IMR-90 (cell line): ENCODE data around the gene VPS39. TPM values are rescaled to one million over a fixed set of nuclear protein-coding genes. Genes with fewer than 3 reads are reported as not detected.

ENCODE experiments used
- ATAC-seq: fragments of 200-7000 bp; cut with Tn5 transposase; 2 replicates; pipeline ENCODE4 v1.9.1; 2020; ENCODE audit warnings: low read depth, mild to moderate bottlenecking, moderate library complexity
- BruUV-seq: library from RNA; stranded (reverse); fragments of 400-500 nt; replicated peaks from 2 replicates; lab custom pipeline; 2021; lab: Mats Ljungman, UMichigan
- CTCF ChIA-PET: fragments of 300-600 bp; formaldehyde crosslinking; extraction: SDS; loops from one replicate; lab custom pipeline; 2021; ENCODE audit warnings: antibody characterized with exemption; lab: Yijun Ruan, JAX
- POLR2A ChIA-PET: fragments of 300-600 bp; sonication (Branson Sonifier 250); formaldehyde crosslinking; loops from one replicate; lab custom pipeline; 2022; ENCODE audit warnings: antibody characterized with exemption; ENCODE audit not compliant: unreplicated experiment; lab: Charles Lee
- DNase-seq: peaks from one replicate; pipeline ENCODE4 v3.0.0; 2013
- H2AFZ ChIP-seq: replicated peaks from 2 replicates; pipeline ENCODE3; 2013; ENCODE audit warnings: low read length, mild to moderate bottlenecking; ENCODE audit not compliant: poor library complexity
- H2AK5ac ChIP-seq: 2 replicates; pipeline ENCODE4 v1.6.1; 2013; ENCODE audit warnings: low read depth, low read length, inconsistent platforms
- H2AK9ac ChIP-seq: replicated peaks from 2 replicates; pipeline ENCODE3; 2013; ENCODE audit warnings: mild to moderate bottlenecking, low read depth, low read length, moderate library complexity; ENCODE audit not compliant: poor library complexity
- H2BK120ac ChIP-seq: 2 replicates; pipeline ENCODE4 v1.6.1; 2013; ENCODE audit warnings: low read depth, low read length, inconsistent platforms
- H2BK15ac ChIP-seq: 3 replicates; pipeline ENCODE4 v1.6.1; 2013; ENCODE audit warnings: low read depth, low read length, inconsistent platforms
- H2BK20ac ChIP-seq: 2 replicates; pipeline ENCODE4 v1.6.1; 2013; ENCODE audit warnings: low read depth, mild to moderate bottlenecking, inconsistent platforms, low read length, moderate library complexity
- H2BK5ac ChIP-seq: 2 replicates; pipeline ENCODE4 v1.6.1; 2013; ENCODE audit warnings: mild to moderate bottlenecking, low read depth, low read length, inconsistent platforms; ENCODE audit not compliant: poor library complexity, severe bottlenecking
- H3K14ac ChIP-seq: replicated peaks from 2 replicates; pipeline ENCODE4 v1.6.1; 2013; ENCODE audit warnings: low read depth, low read length, inconsistent platforms
- H3K18ac ChIP-seq: 2 replicates; pipeline ENCODE4 v1.6.1; 2013; ENCODE audit warnings: low read depth, low read length, control low read depth
- H3K23ac ChIP-seq: 2 replicates; pipeline ENCODE4 v1.6.1; 2013; ENCODE audit warnings: low read depth, low read length, inconsistent platforms
- H3K27ac ChIP-seq: 2 replicates; pipeline ENCODE4 v1.5.1; 2013; ENCODE audit warnings: mild to moderate bottlenecking, control low read depth, low read length; ENCODE audit not compliant: insufficient read depth
- H3K27me3 ChIP-seq: 2 replicates; pipeline ENCODE4 v1.6.1; 2013; ENCODE audit warnings: low read length; ENCODE audit not compliant: control insufficient read depth, insufficient read depth
- H3K36me3 ChIP-seq: 2 replicates; pipeline ENCODE4 v1.6.1; 2013; ENCODE audit warnings: low read length, mixed read lengths; ENCODE audit not compliant: control insufficient read depth, insufficient read depth
- H3K4ac ChIP-seq: 2 replicates; pipeline ENCODE4 v1.6.1; 2013; ENCODE audit warnings: low read depth, low read length, inconsistent platforms
- H3K4me1 ChIP-seq: 2 replicates; pipeline ENCODE4 v1.6.1; 2013; ENCODE audit warnings: low read length, mixed read lengths; ENCODE audit not compliant: control insufficient read depth, insufficient read depth
- H3K4me2 ChIP-seq: 2 replicates; pipeline ENCODE4 v1.6.1; 2013; ENCODE audit warnings: low read depth, mild to moderate bottlenecking, control low read depth, low read length, moderate library complexity
- H3K4me3 ChIP-seq: 2 replicates; pipeline ENCODE4 v1.5.1; 2013; ENCODE audit warnings: low read depth, mild to moderate bottlenecking, control low read depth, low read length, moderate library complexity; ENCODE audit not compliant: insufficient read depth
- H3K56ac ChIP-seq: 2 replicates; pipeline ENCODE4 v1.6.1; 2013; ENCODE audit warnings: low read length, inconsistent platforms; ENCODE audit not compliant: insufficient read depth; ENCODE audit errors: extremely low read depth
- H3K79me1 ChIP-seq, 2 experiments: 2 replicates each; pipeline ENCODE4 v1.6.1; 2013; ENCODE audit warnings: low read length in 2 of 2, inconsistent platforms in 1 of 2, low read depth in 1 of 2
- H3K9ac ChIP-seq: 2 replicates; pipeline ENCODE4 v1.6.1; 2013; ENCODE audit warnings: low read depth, low read length, control low read depth
- H3K9me1 ChIP-seq: 2 replicates; pipeline ENCODE4 v1.6.1; 2013; ENCODE audit warnings: low read length, inconsistent platforms; ENCODE audit not compliant: insufficient read depth
- H3K9me3 ChIP-seq: 2 replicates; pipeline ENCODE4 v1.6.1; 2013; ENCODE audit warnings: low read length; ENCODE audit not compliant: control insufficient read depth, insufficient read depth
- H4K20me1 ChIP-seq: 2 replicates; pipeline ENCODE4 v1.6.1; 2013; ENCODE audit warnings: low read length, inconsistent platforms; ENCODE audit not compliant: insufficient read depth
- H4K5ac ChIP-seq: 2 replicates; pipeline ENCODE4 v1.6.1; 2013; ENCODE audit warnings: mild to moderate bottlenecking, low read depth, low read length, control low read depth
- H4K8ac ChIP-seq, 2 experiments: 2 replicates each; pipeline ENCODE4 v1.6.1; 2013; ENCODE audit warnings: low read depth in 2 of 2, low read length in 2 of 2, control low read depth in 1 of 2, inconsistent platforms in 1 of 2
- H4K91ac ChIP-seq: 2 replicates; pipeline ENCODE4 v1.6.1; 2013; ENCODE audit warnings: low read depth, low read length, inconsistent platforms; ENCODE audit not compliant: insufficient read depth
- BHLHE40 ChIP-seq: fragments of 150-350 bp; IDR thresholded peaks from 2 replicates; pipeline ENCODE4 v1.6.1; 2016; ENCODE audit warnings: mild to moderate bottlenecking, low read depth, low read length
- CEBPB ChIP-seq: IDR thresholded peaks from 2 replicates; pipeline ENCODE4 v1.6.1; 2012; ENCODE audit warnings: low read depth, low read length, improper control_type of control experiment
- MAFK ChIP-seq: IDR thresholded peaks from 2 replicates; pipeline ENCODE4 v1.6.1; 2012; ENCODE audit warnings: low read depth, low read length, improper control_type of control experiment
- MAZ ChIP-seq: IDR thresholded peaks from 2 replicates; pipeline ENCODE4 v1.6.1; 2012; ENCODE audit warnings: low read depth, mild to moderate bottlenecking, low read length, improper control_type of control experiment, moderate library complexity, borderline replicate concordance
- NFE2L2 ChIP-seq: fragments of 150-350 bp; IDR thresholded peaks from 2 replicates; pipeline ENCODE4 v1.6.1; 2016; ENCODE audit warnings: low read depth, mild to moderate bottlenecking, low read length
- POLR2A ChIP-seq: IDR thresholded peaks from 2 replicates; pipeline ENCODE4 v1.6.1; 2012; ENCODE audit warnings: mild to moderate bottlenecking, low read depth, low read length
- RAD21 ChIP-seq: IDR thresholded peaks from 2 replicates; pipeline ENCODE4 v1.6.1; 2012; ENCODE audit warnings: low read length, improper control_type of control experiment
- WGBS, 2 experiments: methylation state at CpG; one replicate each; pipeline versions ENCODE4 v1.1.5 to v1.1.7; 2013; ENCODE audit warnings: missing lambda C conversion rate in 2 of 2; ENCODE audit not compliant: insufficient read length in 1 of 2; ENCODE audit errors: extremely low coverage in 2 of 2; 5-methylcytosine and 5-hydroxymethylcytosine counted together
- dilution Hi-C: fragments of 300-500 bp; cut with HindIII; formaldehyde crosslinking; loops from one replicate; pipeline ENCODE4 v1.14.3; 2018; ENCODE audit warnings: low sequenced_read_pairs; ENCODE audit not compliant: unreplicated experiment
- in situ Hi-C: fragments of 300-500 bp; cut with MboI; formaldehyde crosslinking; loops from 3 replicates; pipeline ENCODE4 v1.14.3; 2019; ENCODE audit warnings: low sequenced_read_pairs, inconsistent platforms, mixed read lengths
- intact Hi-C: fragments of 100-400 bp; cut with micrococcal nuclease; formaldehyde crosslinking; loops from 2 replicates; pipeline ENCODE4 v1.10.0; 2022
- polyA plus RNA-seq, 3 experiments: library from polyadenylated mRNA; depleted of rRNA; stranded (reverse); fragments of >200 nt; gene quantifications; 2 replicates each; pipeline ENCODE4 v1.2.3, GENCODE V29; 2012; ENCODE audit warnings: low replicate concordance in 1 of 3
- total RNA-seq: library from RNA; depleted of rRNA; stranded (reverse); fragments of >200 nt; gene quantifications from 2 replicates; pipeline ENCODE4 v1.2.3, GENCODE V29; 2012
- TF ChIP-seq, protein P1 (sequence below): fragments of 150-350 bp; IDR thresholded peaks from 2 replicates; pipeline ENCODE4 v1.6.1; 2017; ENCODE audit warnings: mild to moderate bottlenecking, antibody characterized with exemption, low read length, low read depth

VPS39 gene
- total and polyA plus RNA-seq, 2 of the 4 experiments (the other 2 are of a cell fraction) = 49.7 to 52.2 TPM

DNA sequence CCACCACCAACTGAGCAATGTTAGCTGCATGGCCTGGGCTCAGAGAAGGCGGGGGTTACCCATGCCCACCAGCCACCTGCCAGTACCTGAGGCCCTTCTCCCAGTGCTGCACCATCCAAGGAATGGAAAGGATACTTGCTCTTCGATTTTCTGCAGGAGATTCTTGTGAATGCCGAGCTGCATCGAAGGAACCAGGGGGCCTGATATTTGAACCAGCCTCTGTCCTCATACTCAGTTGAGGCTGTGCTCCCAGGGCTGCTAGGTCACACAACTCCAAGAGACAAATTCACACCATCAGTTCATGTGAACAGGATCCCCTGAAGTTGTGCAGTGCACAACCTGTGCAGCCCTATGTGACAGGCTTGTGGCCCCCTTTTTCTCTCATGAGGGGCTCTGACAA, 69.7 kb downstream of the VPS39 start:
- Histone ChIP-seq H3K36me3 (no peaks in the 10 kb centered on the region), H2BK5ac (no peak overlapping the region), H3K27me3 (peaks cover 42% of the 10 kb centered on the region), H3K27ac (no peak overlapping the region), H3K4ac (no peak overlapping the region), H2BK120ac (no peak overlapping the region), H3K9me1 (no peaks in the 10 kb centered on the region), H4K5ac (no peak overlapping the region), H3K23ac (no peak overlapping the region), H3K4me2 (no peak overlapping the region), H3K9me3 (peaks cover 3% of the 10 kb centered on the region; the same call in 1 of the 2 replicates), H3K4me1 (no peaks in the 10 kb centered on the region), H2AK9ac (no peak overlapping the region), H3K56ac (no peak overlapping the region), H3K18ac (no peak overlapping the region), H3K4me3 (no peak overlapping the region), H4K20me1 (no peaks in the 10 kb centered on the region), H2AK5ac (no peak overlapping the region), H3K9ac (no peak overlapping the region), H4K91ac (no peak overlapping the region), H4K8ac (no peak overlapping the region), H3K14ac (no peak overlapping the region), H2AFZ (no peak overlapping the region), H2BK15ac (no peak overlapping the region), H3K79me1 (no peaks in the 10 kb centered on the region), H2BK20ac (no peak overlapping the region)
- ATAC-seq (no peak), DNase-seq (no peak)
- in situ Hi-C loops (no loop called here), dilution Hi-C loops (no loop called here), intact Hi-C loops (loop anchor here (5.0 kb wide), 1 partner anchor 51 kb away; no protein-coding TSS in a partner anchor)
- no TSS peak for BruUV-seq
- POLR2A ChIA-PET = no interaction called here
- no peak for TF ChIP-seq POLR2A
- TF ChIP-seq NFE2L2 = no peak
- no peak for TF ChIP-seq RAD21
- TF ChIP-seq BHLHE40 = no peak
- TF ChIP-seq CEBPB = no peak
- TF ChIP-seq MAZ = no peak
- no peak for TF ChIP-seq MAFK
- TF ChIP-seq, protein P1, sequence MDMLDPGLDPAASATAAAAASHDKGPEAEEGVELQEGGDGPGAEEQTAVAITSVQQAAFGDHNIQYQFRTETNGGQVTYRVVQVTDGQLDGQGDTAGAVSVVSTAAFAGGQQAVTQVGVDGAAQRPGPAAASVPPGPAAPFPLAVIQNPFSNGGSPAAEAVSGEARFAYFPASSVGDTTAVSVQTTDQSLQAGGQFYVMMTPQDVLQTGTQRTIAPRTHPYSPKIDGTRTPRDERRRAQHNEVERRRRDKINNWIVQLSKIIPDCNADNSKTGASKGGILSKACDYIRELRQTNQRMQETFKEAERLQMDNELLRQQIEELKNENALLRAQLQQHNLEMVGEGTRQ = no peak
- WGBS, 2 experiments = 29% methylated on average over 1 of the region's 4 CpGs; no CpG with 5 or more reads in 1 of the 2 experiments
- CTCF ChIA-PET = interaction anchor here (0.6 to 1.6 kb wide), 3 partner anchors 12 to 54 kb away, joined by 3 to 7 read pairs (median 4); no protein-coding TSS in a partner anchor
